SK-N-SH treated with all-trans-retinoic acid at 6 μM for 48 hours (cell line): Measurements from ENCODE around the gene TYK2.
A peak's percentile ranks its signal among the peaks of the same experiment; 100 is the strongest.

Experiments
- ATAC-seq: fragments of 200-7000 bp; cut with Tn5 transposase; 3 replicates; pipeline ENCODE4 v1.9.1; 2020; ENCODE audit warnings: mild to moderate bottlenecking, moderate library complexity
- BACH2 ChIP-seq: fragments of 250-450 bp; sonication (Bioruptor Pico); IDR thresholded peaks from 2 replicates; pipeline ENCODE4 v1.9.0; 2021; ENCODE audit warnings: mild to moderate bottlenecking, borderline replicate concordance
- CREB5 ChIP-seq: fragments of 250-450 bp; sonication (Bioruptor Pico); IDR thresholded peaks from 2 replicates; pipeline ENCODE4 v1.5.1; 2020; ENCODE audit warnings: low read depth, mild to moderate bottlenecking, moderate library complexity
- CSRNP3 ChIP-seq: fragments of 250-450 bp; sonication (Bioruptor Pico); IDR thresholded peaks from 2 replicates; pipeline ENCODE4 v1.5.1; 2021; ENCODE audit warnings: mild to moderate bottlenecking, moderate library complexity
- ESRRG ChIP-seq: fragments of 250-450 bp; sonication (Bioruptor Pico); IDR thresholded peaks from 2 replicates; pipeline ENCODE4 v1.6.1; 2021; ENCODE audit warnings: mild to moderate bottlenecking
- GLIS3 ChIP-seq: fragments of 250-450 bp; sonication (Bioruptor Pico); IDR thresholded peaks from 2 replicates; pipeline ENCODE4 v1.5.0; 2020; ENCODE audit warnings: mild to moderate bottlenecking, moderate library complexity
- ISL1 ChIP-seq: fragments of 250-450 bp; sonication (Bioruptor Pico); IDR thresholded peaks from 2 replicates; pipeline ENCODE4 v2.1.2; 2022; ENCODE audit warnings: mild to moderate bottlenecking, moderate library complexity
- OSR1 ChIP-seq: fragments of 250-450 bp; sonication (Bioruptor Pico); IDR thresholded peaks from 2 replicates; pipeline ENCODE4 v1.8.0; 2022; ENCODE audit warnings: moderate library complexity, mild to moderate bottlenecking, inconsistent platforms
- PATZ1 ChIP-seq: fragments of 250-450 bp; sonication (Bioruptor Pico); IDR thresholded peaks from 2 replicates; pipeline ENCODE4 v1.8.0; 2020; ENCODE audit warnings: mild to moderate bottlenecking, moderate library complexity, borderline replicate concordance
- POU6F1 ChIP-seq: fragments of 250-450 bp; sonication (Bioruptor Pico); IDR thresholded peaks from 2 replicates; pipeline ENCODE4 v1.8.0; 2021; ENCODE audit warnings: low read depth, mild to moderate bottlenecking, moderate library complexity, borderline replicate concordance
- PPARA ChIP-seq: fragments of 250-450 bp; sonication (Bioruptor Pico); IDR thresholded peaks from 2 replicates; pipeline ENCODE4 v1.5.0; 2020; ENCODE audit warnings: mild to moderate bottlenecking, borderline replicate concordance
- RARB ChIP-seq: fragments of 250-450 bp; sonication (Bioruptor Pico); IDR thresholded peaks from 2 replicates; pipeline ENCODE4 v1.8.0; 2021; ENCODE audit warnings: mild to moderate bottlenecking, moderate library complexity
- SNAI2 ChIP-seq: fragments of 250-450 bp; sonication (Bioruptor Pico); IDR thresholded peaks from 2 replicates; pipeline ENCODE4 v1.5.0; 2020; ENCODE audit warnings: mild to moderate bottlenecking, moderate library complexity
- TCF4 ChIP-seq: fragments of 250-450 bp; sonication (Bioruptor Pico); IDR thresholded peaks from 2 replicates; pipeline ENCODE4 v1.8.0; 2021; ENCODE audit warnings: mild to moderate bottlenecking, moderate library complexity, borderline replicate concordance
- TSHZ2 ChIP-seq: fragments of 250-450 bp; sonication (Bioruptor Pico); IDR thresholded peaks from 2 replicates; pipeline ENCODE4 v1.5.0; 2020; ENCODE audit warnings: mild to moderate bottlenecking, moderate library complexity
- ZFP3 ChIP-seq: fragments of 250-450 bp; sonication (Bioruptor Pico); IDR thresholded peaks from 2 replicates; pipeline ENCODE4 v1.5.0; 2020; ENCODE audit warnings: mild to moderate bottlenecking, moderate library complexity
- ZFP30 ChIP-seq: fragments of 450-650 bp; formaldehyde crosslinking; IDR thresholded peaks from 2 replicates; pipeline ENCODE4 v1.5.0; 2022; ENCODE audit warnings: mild to moderate bottlenecking, moderate library complexity
- ZNF565 ChIP-seq: fragments of 450-650 bp; formaldehyde crosslinking; conservative IDR thresholded peaks from 2 replicates; pipeline ENCODE4 v1.5.0; 2020; ENCODE audit warnings: low read depth, mild to moderate bottlenecking, moderate library complexity
- ZNF70 ChIP-seq: fragments of 450-650 bp; formaldehyde crosslinking; IDR thresholded peaks from 2 replicates; pipeline ENCODE4 v1.5.0; 2020; ENCODE audit warnings: mild to moderate bottlenecking, moderate library complexity
- ZNF8 ChIP-seq: fragments of 450-650 bp; formaldehyde crosslinking; IDR thresholded peaks from 2 replicates; pipeline ENCODE4 v1.5.0; 2020; ENCODE audit warnings: mild to moderate bottlenecking, moderate library complexity

The TYK2 gene

GRCh38 chr19:10316229-10317044 lies 63.9 kb downstream of the TYK2 start:
- ATAC-seq, result peak; percentile 31
- TF ChIP-seq GLIS3 (CRISPR knock-in tag), result no peak
- no peak for TF ChIP-seq PATZ1
- TF ChIP-seq ZFP30, result no peak
- no peak for TF ChIP-seq OSR1 (CRISPR knock-in tag)
- no peak for TF ChIP-seq ZNF70 (CRISPR knock-in tag)
- TF ChIP-seq ESRRG (CRISPR knock-in tag), result no peak
- no peak for TF ChIP-seq SNAI2 (CRISPR knock-in tag)
- no peak for TF ChIP-seq CSRNP3 (CRISPR knock-in tag)
- TF ChIP-seq, all 23 proteins: peak for 0

GRCh38 chr19:10315335-10316214 lies 64.8 kb downstream of the TYK2 start, which contains the start of gene FDX2:
Gene FDX2, minus strand, starts transcription at chr19:10316015. Its CDS starts 19 bp downstream, at chr19:10315996.
- ATAC-seq, result peak; percentile 90
- TF ChIP-seq TCF4 (CRISPR knock-in tag), result no peak
- TF ChIP-seq TSHZ2 (CRISPR knock-in tag), result no peak
- no peak for TF ChIP-seq ZNF565 (CRISPR knock-in tag)
- TF ChIP-seq SNAI2 (CRISPR knock-in tag), result no peak
- no peak for TF ChIP-seq PATZ1
- no peak for TF ChIP-seq ZFP30
- no peak for TF ChIP-seq ISL1

- no peak for ATAC-seq
- TF ChIP-seq GLIS3 (CRISPR knock-in tag) (no peak), POU6F1 (CRISPR knock-in tag) (no peak), TSHZ2 (CRISPR knock-in tag) (no peak), ZNF8 (CRISPR knock-in tag) (no peak), RARB (CRISPR knock-in tag) (no peak), ZFP3 (CRISPR knock-in tag) (no peak), ISL1 (no peak), CREB5 (CRISPR knock-in tag) (no peak), SNAI2 (CRISPR knock-in tag) (no peak), BACH2 (no peak), ZNF70 (CRISPR knock-in tag) (no peak), PPARA (no peak), ZNF565 (CRISPR knock-in tag) (no peak)
These were observed 70.9 kb downstream of the TYK2 start, which contains the start of gene ZGLP1 for GRCh38 chr19:10309423-10309822. Gene ZGLP1, minus strand, starts transcription at chr19:10309815.
